NB4 (cell line): ENCODE data around the gene KRTAP22-2.

ENCODE experiments used
- DNase-seq: peaks from one replicate; pipeline ENCODE4 v3.0.0; 2010; ENCODE audit warnings: low read depth
- H3K4me3 ChIP-seq: one replicate; pipeline ENCODE4 v1.5.1; 2011; ENCODE audit warnings: mild to moderate bottlenecking, low read depth, low read length, moderate library complexity
- MAX ChIP-seq: IDR thresholded peaks from 2 replicates; pipeline ENCODE4 v1.6.1; 2011; ENCODE audit warnings: low read depth, low read length
- MYC ChIP-seq: IDR thresholded peaks from 2 replicates; pipeline ENCODE4 v1.6.1; 2011; ENCODE audit warnings: low read depth, low read length
- POLR2A ChIP-seq: IDR thresholded peaks from 2 replicates; pipeline ENCODE4 v1.6.1; 2011; ENCODE audit warnings: mild to moderate bottlenecking; ENCODE audit not compliant: insufficient read length; ENCODE audit errors: extremely low read depth
- TF ChIP-seq, protein P1 (sequence below): IDR thresholded peaks from one replicate; pipeline ENCODE4 v1.5.1; 2012; ENCODE audit warnings: low read depth, low read length

The KRTAP22-2 gene

GRCh38 chr21:30580132-30580531 is 10.1 kb downstream of the KRTAP22-2 start:
- TF ChIP-seq, protein P1, sequence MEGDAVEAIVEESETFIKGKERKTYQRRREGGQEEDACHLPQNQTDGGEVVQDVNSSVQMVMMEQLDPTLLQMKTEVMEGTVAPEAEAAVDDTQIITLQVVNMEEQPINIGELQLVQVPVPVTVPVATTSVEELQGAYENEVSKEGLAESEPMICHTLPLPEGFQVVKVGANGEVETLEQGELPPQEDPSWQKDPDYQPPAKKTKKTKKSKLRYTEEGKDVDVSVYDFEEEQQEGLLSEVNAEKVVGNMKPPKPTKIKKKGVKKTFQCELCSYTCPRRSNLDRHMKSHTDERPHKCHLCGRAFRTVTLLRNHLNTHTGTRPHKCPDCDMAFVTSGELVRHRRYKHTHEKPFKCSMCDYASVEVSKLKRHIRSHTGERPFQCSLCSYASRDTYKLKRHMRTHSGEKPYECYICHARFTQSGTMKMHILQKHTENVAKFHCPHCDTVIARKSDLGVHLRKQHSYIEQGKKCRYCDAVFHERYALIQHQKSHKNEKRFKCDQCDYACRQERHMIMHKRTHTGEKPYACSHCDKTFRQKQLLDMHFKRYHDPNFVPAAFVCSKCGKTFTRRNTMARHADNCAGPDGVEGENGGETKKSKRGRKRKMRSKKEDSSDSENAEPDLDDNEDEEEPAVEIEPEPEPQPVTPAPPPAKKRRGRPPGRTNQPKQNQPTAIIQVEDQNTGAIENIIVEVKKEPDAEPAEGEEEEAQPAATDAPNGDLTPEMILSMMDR = no peak
- TF ChIP-seq MAX (no peak), POLR2A (no peak), MYC (no peak)

DNA sequence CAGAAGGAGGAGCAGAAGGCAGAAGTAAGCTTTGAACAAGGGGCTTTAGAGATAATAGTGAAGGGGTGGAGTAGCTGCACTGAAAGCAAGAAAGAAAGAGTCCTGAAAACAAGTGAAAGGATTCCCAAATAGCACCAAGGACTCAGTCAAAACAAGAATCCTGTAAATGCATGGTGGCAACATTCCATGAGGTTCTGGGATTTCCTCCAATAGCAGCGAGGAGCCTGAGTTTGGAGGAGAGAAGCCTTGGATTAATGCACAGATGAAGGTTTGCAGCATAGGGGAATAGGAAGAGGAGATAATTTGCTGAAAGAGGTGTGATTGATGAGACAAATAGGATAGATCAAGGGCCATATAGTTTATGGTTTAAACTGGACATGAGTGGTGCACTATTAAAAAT is 10.9 kb downstream of the KRTAP22-2 start:
- no peak for DNase-seq
- no peak overlapping the region for H3K4me3 ChIP-seq
- TF ChIP-seq MYC (no peak), MAX (no peak), POLR2A (no peak)
- TF ChIP-seq, protein P1 = no peak

More at GRCh38 chr21:30580132-30580531, 10.1 kb downstream of the KRTAP22-2 start:
- DNase-seq = no peak
- H3K4me3 ChIP-seq = no peak overlapping the region

DNA sequence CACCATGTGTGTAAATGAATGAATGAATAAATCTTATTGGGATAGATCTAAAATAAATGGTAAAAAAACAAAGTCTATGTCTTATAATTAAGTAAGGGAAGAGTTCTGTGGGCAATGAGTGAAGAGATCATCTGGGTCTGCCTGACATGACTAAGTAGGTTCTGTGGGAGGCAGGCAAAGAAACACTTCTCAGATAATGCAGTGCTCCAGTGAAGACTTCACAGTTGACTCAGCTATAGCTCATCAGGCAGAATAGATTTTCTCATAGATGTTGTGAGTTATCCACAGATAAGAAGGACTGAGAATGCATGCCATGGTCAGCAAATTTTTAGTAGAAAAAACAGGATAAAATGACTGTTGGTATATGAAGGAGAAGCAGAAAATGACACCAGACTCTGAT is 12.4 kb downstream of the KRTAP22-2 start:
- no peak for DNase-seq
- H3K4me3 ChIP-seq = no peak overlapping the region
- TF ChIP-seq, protein P1 = no peak
- no peak for TF ChIP-seq POLR2A
- no peak for TF ChIP-seq MAX
- TF ChIP-seq MYC = no peak

DNA sequence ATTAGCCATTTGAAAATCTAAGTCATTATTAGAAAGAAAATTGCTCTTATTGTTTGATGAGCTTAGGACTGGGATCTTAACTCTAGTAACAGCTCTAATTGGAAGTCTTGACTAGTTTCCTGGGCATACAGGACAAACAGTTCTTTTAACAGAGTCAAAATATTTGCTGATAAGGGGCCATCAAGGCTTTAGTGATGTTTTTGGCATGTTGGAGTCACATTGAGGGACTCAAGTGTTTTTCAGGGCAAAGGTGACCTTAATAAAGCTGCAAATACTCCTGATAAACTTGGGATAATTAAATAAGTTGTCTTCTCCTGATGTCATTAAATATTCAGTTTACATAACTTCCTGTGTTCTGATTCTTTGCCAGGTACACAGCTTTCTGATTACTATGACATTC is 22.6 kb downstream of the KRTAP22-2 start:
- H3K4me3 ChIP-seq = no peak overlapping the region
- TF ChIP-seq MAX = no peak
- no peak for TF ChIP-seq POLR2A
- no peak for TF ChIP-seq MYC
- TF ChIP-seq, protein P1 = no peak
- DNase-seq = no peak

GRCh38 chr21:30563630-30564029 is 26.6 kb downstream of the KRTAP22-2 start:
- TF ChIP-seq, protein P1 = no peak
- no peak for TF ChIP-seq MYC
- no peak for TF ChIP-seq POLR2A
- TF ChIP-seq MAX = no peak
- no peak overlapping the region for H3K4me3 ChIP-seq
- DNase-seq = no peak

DNA sequence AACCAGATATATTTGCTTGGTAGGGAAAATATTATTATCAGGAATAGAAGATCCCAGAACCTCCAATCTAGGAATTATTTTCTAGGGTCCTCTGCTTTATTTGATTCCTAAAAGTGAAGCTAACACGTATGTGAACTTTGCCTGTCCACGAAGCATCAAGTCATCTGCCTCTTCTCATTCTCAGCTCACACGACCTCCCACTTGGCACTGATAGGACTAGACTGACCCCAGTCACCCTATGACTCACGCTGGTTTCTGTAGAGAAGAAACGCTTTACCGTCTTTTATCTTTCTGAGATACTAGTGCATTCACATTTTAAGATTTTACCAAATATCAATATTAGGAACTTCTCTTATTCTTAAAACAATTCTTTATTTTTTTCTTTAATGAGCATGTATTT is 27.1 kb downstream of the KRTAP22-2 start:
- no peak overlapping the region for H3K4me3 ChIP-seq
- no peak for DNase-seq
- no peak for TF ChIP-seq POLR2A
- TF ChIP-seq, protein P1 = no peak
- no peak for TF ChIP-seq MYC
- no peak for TF ChIP-seq MAX
